Activated CD4-positive, alpha-beta T cell treated with anti-CD3 and anti-CD28 coated beads for 48 hours (primary cell): ENCODE measurements around the gene MCRIP2.

Experiments
- DNase-seq: peaks from one replicate; pipeline ENCODE4 v3.0.0-alpha.2; 2020

MCRIP2 gene

GRCh38 chr16:617855-618254 is 23.8 kb upstream of the MCRIP2 start:
- DNase-seq: no peak

- no peak for DNase-seq
These were observed 22.0 kb upstream of the MCRIP2 start for GRCh38 chr16:619476-620100.

- DNase-seq: no peak
These were observed 20.7 kb upstream of the MCRIP2 start for GRCh38 chr16:620700-621525.

GRCh38 chr16:621526-622105 is 20.0 kb upstream of the MCRIP2 start:
- DNase-seq: no peak

GRCh38 chr16:622920-623280 is 18.7 kb upstream of the MCRIP2 start:
- DNase-seq: no peak

DNA sequence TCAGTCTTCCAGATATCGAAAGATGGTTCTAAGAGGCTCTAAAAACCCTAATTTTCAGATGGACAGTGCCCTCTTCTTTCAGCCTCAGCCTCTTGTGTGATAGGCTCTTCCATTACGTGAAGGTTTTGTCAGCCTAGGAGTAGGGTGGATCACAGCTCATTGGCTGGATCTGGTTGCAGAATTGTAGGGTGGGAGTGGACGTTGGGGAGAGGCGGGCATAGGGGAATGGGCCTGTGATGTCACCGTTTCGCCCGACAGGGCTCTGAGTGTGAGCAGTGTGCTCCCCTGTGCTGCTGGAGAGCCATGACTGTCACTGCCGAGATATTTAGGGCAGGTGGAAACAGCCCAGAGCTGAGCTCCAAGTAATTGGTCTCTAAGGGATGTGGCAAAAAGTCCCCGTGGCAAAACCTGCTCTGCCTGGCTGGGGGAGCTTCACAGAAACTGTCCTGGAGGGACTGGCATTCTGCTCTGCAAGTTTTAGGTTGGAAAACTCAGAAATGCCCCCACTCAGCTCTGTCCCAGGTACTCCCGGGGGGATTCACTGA is 17.0 kb upstream of the MCRIP2 start:
- no peak for DNase-seq

GRCh38 chr16:625117-625976 is 16.3 kb upstream of the MCRIP2 start:
- no peak for DNase-seq

- DNase-seq: no peak
These were observed 15.5 kb upstream of the MCRIP2 start for GRCh38 chr16:625977-626765.

GRCh38 chr16:626787-627453 is 14.7 kb upstream of the MCRIP2 start:
- no peak for DNase-seq

DNA sequence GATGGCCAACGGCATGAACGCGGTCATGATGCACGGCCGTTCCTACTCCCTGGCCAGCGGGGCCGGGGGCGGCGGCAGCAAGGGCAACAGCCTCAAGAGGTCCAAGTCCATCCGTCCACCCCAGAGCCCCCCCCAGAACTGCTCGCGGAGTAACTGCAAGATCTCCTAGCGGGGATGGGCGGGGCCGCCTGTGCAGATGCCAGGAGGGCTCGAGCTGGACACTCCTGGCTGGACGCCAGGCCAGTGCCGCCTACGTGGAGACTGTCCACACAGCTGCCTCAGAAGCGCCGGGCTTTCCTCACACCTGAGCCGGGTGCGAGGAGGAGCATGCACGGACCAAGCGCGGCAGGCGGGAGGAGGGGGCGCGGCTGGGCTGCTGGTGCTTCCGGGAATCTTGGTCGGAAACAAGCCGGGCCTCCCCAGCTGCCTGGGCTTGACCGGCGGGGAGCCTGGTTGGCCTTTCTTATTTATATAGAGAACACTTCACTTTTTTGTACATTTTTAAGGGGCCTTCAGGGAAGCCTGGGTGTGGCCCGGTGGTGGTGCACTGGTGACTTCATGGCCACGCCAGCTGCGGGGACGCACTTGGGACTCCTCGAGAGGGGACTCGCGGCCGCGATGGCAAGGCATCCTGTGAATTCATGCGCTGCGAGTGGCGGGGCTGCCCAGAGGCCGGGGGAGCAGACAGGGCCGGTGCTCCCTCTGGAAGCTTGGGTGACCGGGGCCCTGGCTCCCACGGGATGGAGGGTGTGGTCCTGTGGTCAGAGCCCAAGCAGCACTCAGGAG is 14.0 kb upstream of the MCRIP2 start:
- no peak for DNase-seq

DNA sequence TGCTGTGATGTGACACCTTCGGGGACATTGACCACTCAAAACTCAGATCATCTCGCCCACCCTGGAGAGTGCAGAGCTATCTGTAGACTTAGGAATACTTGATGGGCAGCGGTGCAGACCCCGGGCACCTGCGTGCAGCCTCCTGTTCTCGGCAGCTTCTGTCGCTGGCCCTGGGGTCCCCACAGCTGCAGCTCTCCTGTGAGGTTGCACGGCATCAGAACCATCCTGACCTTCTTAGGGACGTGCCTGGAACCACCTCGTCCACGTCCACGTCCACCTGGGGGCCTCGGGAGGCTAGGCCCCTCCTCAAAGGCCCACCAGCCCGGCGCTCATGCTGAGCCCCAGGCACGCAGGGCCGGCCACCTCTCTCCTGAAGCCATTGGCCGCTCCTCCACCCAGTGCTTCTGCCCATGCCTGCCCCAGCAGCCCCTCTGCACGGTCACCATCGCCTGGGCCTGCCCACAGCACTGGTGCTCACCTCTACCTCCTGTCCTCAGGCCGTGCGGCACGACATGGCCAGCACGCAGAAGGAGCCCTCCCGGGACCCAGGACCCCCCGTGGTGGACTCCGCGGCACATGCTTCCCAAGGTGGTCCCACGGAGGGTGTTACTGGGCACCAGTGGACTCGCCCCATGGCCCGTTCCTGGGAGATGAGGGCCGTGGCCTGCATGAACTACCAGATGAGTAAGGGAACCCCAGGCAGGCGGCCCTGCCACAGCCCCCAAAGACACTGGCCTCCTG is 13.1 kb upstream of the MCRIP2 start:
- no peak for DNase-seq

DNA sequence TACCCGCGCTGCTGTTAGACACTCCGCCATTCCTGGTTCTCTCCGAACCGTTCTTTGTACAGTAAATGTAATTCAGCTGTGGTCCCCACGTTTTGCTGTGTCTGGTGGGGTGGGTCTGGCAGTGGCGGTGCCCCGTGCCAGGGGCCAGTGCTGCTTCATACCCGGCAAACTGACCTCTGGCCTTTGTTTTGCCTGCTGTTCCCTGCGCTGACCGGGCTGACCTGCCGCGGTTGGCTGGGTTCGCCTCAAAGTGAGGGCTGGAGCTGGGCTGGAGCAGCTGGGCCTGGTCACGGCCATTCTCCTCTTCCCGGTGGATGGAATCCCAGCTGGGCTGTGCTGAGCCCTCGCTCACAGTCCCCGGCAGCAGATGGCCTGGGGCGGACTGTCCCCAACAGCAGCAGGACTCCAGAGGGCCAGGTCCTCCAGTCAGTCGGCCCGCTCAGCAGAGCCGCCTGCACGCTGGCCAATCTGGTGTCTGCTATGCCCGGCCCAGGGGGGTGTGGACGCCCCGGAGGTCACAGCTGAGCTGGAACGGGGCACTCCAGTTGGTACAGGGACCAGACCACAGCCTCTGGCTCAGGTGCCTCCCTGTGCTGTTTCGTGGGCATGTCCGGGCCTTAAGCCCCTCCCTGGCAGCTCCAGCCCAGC is 12.3 kb upstream of the MCRIP2 start:
- no peak for DNase-seq

- no peak for DNase-seq
These were observed 11.8 kb upstream of the MCRIP2 start for GRCh38 chr16:629833-630248.

DNA sequence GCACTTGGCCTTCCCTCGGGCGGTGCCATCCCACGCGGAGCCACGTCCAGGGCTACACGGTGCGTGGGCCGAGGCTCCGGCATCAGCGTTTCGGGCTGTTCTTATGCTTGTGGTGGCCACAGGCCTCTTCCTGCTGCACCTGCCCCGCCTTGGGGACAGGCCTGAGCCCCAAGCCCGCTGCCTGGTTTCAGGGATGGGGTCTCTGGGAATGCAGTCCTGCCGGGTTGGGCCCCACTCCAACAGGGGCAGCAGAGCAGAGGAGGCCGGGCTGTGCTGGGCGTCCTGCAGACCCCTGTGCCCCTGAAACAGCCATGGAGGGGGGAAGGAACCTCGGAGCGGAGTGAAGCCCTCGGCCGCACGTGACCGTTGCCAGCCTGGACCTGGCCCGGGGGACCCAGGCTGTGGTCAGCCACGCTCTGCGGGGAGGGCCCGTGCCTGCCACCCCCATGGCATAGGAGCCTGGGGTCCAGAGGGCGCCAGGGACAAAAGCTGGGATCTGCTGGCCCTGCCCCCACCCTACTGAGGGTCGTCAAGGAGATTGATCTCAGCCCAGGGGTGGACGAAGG is 11.3 kb upstream of the MCRIP2 start:
- no peak for DNase-seq

- no peak for DNase-seq
These were observed 10.7 kb upstream of the MCRIP2 start, which contains the start of gene WFIKKN1 for GRCh38 chr16:630815-631405. TSS of gene WFIKKN1 (plus strand) at chr16:630985. CDS start at chr16:631254, 269 bp downstream.

GRCh38 chr16:631808-632358 is 9.7 kb upstream of the MCRIP2 start:
- DNase-seq: no peak

DNA sequence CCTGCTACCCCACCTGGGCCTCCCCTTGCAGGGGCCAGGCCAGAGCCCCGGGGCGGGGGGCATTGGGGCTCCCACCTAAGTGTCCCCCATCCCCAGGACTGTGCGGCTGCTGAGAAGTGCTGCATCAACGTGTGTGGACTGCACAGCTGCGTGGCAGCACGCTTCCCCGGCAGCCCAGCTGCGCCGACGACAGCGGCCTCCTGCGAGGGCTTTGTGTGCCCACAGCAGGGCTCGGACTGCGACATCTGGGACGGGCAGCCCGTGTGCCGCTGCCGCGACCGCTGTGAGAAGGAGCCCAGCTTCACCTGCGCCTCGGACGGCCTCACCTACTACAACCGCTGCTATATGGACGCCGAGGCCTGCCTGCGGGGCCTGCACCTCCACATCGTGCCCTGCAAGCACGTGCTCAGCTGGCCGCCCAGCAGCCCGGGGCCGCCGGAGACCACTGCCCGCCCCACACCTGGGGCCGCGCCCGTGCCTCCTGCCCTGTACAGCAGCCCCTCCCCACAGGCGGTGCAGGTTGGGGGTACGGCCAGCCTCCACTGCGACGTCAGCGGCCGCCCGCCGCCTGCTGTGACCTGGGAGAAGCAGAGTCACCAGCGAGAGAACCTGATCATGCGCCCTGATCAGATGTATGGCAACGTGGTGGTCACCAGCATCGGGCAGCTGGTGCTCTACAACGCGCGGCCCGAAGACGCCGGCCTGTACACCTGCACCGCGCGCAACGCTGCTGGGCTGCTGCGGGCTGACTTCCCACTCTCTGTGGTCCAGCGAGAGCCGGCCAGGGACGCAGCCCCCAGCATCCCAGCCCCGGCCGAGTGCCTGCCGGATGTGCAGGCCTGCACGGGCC is 8.9 kb upstream of the MCRIP2 start:
- DNase-seq: no peak
